Stimulated activated naive CD8-positive, alpha-beta T cell treated with anti-CD3 and anti-CD28 coated beads, Interleukin-15, Interleukin-2, amounts not matched to agents 100 U/mL and 50 U/mL, for 24 hours (primary cell): Measurements from ENCODE around the gene METAP1.
"Not testable (repeated sequence)": the region's sequence is repeated elsewhere in the genome, so short reads cannot be mapped to it uniquely, and the experiment has no call there.

Experiments
- ATAC-seq: fragments of 150-1000 bp; cut with Tn5 transposase; one replicate; pipeline ENCODE4 v1.10.0; 2021
- DNase-seq: peaks from one replicate; pipeline ENCODE4 v3.0.0; 2021

Gene METAP1

DNA sequence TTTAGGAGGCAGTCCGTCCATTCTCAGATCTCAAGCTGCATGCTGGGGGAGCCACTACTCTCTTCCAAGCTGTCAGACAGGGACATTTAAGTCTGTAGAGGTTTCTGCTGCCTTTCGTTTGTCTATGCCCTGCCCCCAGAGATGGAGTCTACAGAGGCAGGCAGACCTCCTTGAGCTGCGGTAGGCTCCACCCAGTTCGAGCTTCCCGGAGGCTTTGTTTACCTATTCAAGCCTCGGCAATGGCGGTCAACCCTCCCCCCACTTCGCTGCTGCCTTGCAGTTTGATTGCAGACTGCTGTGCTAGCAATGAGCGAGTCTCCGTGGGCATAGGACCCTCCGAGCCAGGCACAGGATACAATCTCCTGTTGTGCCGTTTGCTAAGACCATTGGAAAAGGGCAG is 103.8 kb downstream of the METAP1 start:
- ATAC-seq = no peak
- DNase-seq = no peak

DNA sequence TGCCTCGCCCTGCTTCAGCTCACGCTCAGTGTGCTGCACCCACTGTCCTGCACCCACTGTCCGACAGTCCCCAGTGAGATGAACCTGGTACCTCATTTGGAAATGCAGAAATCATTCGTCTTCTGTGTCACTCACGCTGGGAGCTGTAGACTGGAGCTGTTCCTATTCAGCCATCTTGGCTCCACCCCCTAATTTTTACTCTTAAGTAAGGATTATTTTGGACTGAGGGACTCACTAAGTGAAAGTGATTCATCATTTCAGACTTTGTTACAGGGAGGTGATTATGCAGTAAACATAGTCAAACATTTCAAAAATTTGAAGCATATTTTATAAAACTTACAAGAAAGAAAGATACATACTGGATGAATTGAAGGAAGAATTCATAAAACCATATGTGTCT is 104.3 kb downstream of the METAP1 start:
- ATAC-seq, DNase-seq: not testable (repeated sequence)

DNA sequence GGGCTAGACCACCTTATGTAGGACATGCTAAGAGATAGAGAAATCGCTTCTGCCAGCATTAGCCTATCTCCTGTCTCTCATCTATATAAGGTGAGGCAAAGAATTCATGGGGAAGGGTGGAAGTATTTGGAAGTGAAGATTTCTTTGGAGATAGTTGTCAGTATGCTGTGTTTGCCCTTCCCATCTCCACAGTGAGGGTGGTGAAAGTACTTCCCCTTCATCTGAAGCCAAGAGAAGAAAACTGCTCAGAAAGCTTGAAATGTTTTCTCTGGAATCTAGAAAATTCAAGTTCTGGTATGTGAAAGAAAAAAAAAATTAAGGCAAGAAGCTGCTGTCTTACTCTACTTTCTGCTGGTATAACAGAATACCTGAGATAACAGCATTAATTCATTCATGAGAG is 105.4 kb downstream of the METAP1 start:
- ATAC-seq = no peak
- DNase-seq = no peak

DNA sequence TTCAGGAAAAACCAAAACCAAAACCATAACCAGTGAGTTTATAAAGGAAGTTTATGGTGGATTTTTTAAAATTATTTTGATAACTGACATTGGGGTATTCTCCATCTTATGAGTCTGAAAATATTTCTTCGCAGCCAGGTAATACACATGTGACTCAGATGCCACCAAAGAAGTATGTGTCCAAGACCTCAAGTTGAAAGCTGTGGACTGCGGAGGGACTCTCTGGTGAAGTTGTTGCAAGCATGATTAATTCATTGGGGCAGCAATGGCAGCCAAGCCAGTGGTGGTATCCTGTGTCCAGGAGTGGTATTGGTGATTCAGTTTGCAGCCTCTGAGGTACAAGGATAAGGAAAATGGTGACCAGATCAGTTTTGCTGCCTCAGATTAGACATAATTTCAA is 107.1 kb downstream of the METAP1 start:
- DNase-seq (no peak), ATAC-seq (no peak)

DNA sequence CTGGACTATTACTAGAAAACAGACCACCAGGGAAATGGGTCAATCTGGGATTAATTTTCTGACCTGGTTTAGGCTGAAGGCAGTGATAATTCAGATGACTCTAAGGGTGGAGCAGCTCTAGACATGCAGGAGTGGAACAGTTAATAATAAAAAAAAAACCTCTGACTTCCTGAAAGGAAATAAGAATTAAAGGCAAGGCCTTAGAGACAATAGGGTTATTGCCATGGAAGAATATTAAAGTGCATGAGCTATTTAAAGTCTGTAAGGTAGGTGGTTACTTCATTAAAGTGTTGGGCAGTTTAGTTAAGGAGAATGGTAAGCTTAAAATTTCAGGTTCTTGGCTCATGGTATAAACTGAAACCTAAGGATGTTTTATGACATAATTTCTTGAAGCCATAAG is 107.6 kb downstream of the METAP1 start:
- ATAC-seq (no peak), DNase-seq (no peak)

DNA sequence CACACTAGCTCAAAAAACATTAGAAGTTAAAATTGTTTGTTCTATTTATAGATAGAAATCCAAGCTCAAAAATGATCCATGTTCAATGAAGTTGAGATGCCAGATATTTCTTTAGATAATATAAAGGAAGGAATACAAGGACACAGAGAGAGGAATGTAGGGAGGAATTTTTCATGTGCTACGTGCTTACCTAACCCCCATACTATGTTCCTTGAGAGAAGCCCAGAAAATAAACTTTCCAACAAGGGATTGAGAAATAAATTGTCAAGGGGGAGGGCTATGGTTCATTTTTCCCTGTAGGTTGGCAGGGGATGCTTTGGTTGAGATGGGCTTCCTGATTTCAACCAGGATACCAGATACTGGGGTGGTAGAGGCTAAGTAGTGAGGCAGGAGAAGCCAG is 108.6 kb downstream of the METAP1 start:
- DNase-seq (no peak), ATAC-seq (no peak)

DNA sequence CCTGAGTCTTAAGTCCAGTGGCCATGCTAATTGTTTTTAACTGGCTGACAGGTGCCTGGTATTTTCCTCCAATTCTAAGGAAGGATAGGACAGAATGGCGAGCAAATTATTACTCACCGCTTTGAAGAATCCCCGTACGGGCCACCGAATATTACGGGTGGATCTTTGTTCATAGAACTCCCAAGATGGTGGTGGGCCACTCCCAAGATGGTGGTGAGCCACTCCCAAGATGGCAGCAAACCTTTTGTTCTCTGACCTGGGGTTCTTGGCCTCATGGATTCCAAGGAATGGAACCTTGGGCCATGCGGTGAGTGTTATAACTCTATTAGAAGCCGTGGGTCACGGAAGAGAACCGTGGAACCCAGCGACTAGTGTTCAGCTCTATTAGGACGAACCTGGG is 113.8 kb downstream of the METAP1 start:
- ATAC-seq, DNase-seq: not testable (repeated sequence)
